RCC 7860 (cell line): ENCODE results near the gene GNAL.
"Not testable (repeated sequence)": the region's sequence is repeated elsewhere in the genome, so short reads cannot be mapped to it uniquely, and the experiment has no call there.

Source experiments
- DNase-seq: peaks from one replicate; pipeline ENCODE4 v3.0.0-alpha.2; 2015; ENCODE audit warnings: low spot score
- FAIRE-seq: peaks from 2 replicates; lab custom pipeline; 2012; peaks lifted over from hg19 to GRCh38; lab: Jason Lieb, UNC

The GNAL gene

GRCh38 chr18:11688972-11689668 lies at the start of gene GNAL:
Gene GNAL, plus strand, starts transcription at chr18:11689264. Its CDS starts 300 bp downstream, at chr18:11689564.
- no peak for FAIRE-seq

GRCh38 chr18:11647310-11647709 lies 41.8 kb upstream of the GNAL start:
- not testable (repeated sequence) for FAIRE-seq, DNase-seq

More at GRCh38 chr18:11688972-11689668, at the start of gene GNAL:
- DNase-seq: no peak

- not testable (repeated sequence) for DNase-seq, FAIRE-seq
These were observed 41.3 kb upstream of the GNAL start for GRCh38 chr18:11647804-11648203.

GRCh38 chr18:11649839-11650238 lies 39.2 kb upstream of the GNAL start:
- DNase-seq: no peak
- no peak for FAIRE-seq

- no peak for FAIRE-seq
These were observed 37.2 kb upstream of the GNAL start for GRCh38 chr18:11651899-11652298.

GRCh38 chr18:11653521-11653920 lies 35.5 kb upstream of the GNAL start:
- DNase-seq: no peak
- FAIRE-seq: no peak

More at GRCh38 chr18:11651899-11652298, 37.2 kb upstream of the GNAL start:
- DNase-seq: no peak

GRCh38 chr18:11654736-11655605 lies 34.1 kb upstream of the GNAL start:
- FAIRE-seq: no peak
- no peak for DNase-seq

- no peak for FAIRE-seq
- no peak for DNase-seq
These were observed 33.5 kb upstream of the GNAL start for GRCh38 chr18:11655606-11655932.

- DNase-seq (no peak), FAIRE-seq (no peak)
These were observed 31.9 kb upstream of the GNAL start for GRCh38 chr18:11657152-11657551.

GRCh38 chr18:11657554-11657953 lies 31.5 kb upstream of the GNAL start:
- FAIRE-seq: no peak
- DNase-seq: no peak

- no peak for DNase-seq
- FAIRE-seq: no peak
These were observed 31.0 kb upstream of the GNAL start for GRCh38 chr18:11658019-11658418.

GRCh38 chr18:11658989-11659388 lies 30.1 kb upstream of the GNAL start:
- FAIRE-seq (no peak), DNase-seq (no peak)

GRCh38 chr18:11660691-11661090 lies 28.4 kb upstream of the GNAL start:
- DNase-seq (no peak), FAIRE-seq (no peak)

GRCh38 chr18:11661430-11661829 lies 27.6 kb upstream of the GNAL start:
- FAIRE-seq: no peak

GRCh38 chr18:11663439-11664029 lies 25.5 kb upstream of the GNAL start:
- DNase-seq (no peak), FAIRE-seq (no peak)

More at GRCh38 chr18:11661430-11661829, 27.6 kb upstream of the GNAL start:
- DNase-seq: no peak

- DNase-seq (no peak), FAIRE-seq (no peak)
These were observed 24.8 kb upstream of the GNAL start for GRCh38 chr18:11664286-11664685.

- DNase-seq: no peak
- no peak for FAIRE-seq
These were observed 23.9 kb upstream of the GNAL start for GRCh38 chr18:11665146-11665545.

GRCh38 chr18:11665587-11665986 lies 23.5 kb upstream of the GNAL start:
- FAIRE-seq: no peak
- no peak for DNase-seq

- FAIRE-seq: no peak
- DNase-seq: no peak
These were observed 22.9 kb upstream of the GNAL start for GRCh38 chr18:11666176-11666575.

- FAIRE-seq (no peak), DNase-seq (no peak)
These were observed 22.2 kb upstream of the GNAL start for GRCh38 chr18:11666831-11667230.

- FAIRE-seq: no peak
- DNase-seq: no peak
These were observed 21.5 kb upstream of the GNAL start for GRCh38 chr18:11667578-11667977.
